ENCODE results near the gene ETV3.
"Not testable (repeated sequence)": the region's sequence is repeated elsewhere in the genome, so short reads cannot be mapped to it uniquely, and the experiment has no call there.

Gene ETV3
- 193 reads per million, percentile 92 among the genes with 10 or more reads in this experiment for total RNA-seq

DNA sequence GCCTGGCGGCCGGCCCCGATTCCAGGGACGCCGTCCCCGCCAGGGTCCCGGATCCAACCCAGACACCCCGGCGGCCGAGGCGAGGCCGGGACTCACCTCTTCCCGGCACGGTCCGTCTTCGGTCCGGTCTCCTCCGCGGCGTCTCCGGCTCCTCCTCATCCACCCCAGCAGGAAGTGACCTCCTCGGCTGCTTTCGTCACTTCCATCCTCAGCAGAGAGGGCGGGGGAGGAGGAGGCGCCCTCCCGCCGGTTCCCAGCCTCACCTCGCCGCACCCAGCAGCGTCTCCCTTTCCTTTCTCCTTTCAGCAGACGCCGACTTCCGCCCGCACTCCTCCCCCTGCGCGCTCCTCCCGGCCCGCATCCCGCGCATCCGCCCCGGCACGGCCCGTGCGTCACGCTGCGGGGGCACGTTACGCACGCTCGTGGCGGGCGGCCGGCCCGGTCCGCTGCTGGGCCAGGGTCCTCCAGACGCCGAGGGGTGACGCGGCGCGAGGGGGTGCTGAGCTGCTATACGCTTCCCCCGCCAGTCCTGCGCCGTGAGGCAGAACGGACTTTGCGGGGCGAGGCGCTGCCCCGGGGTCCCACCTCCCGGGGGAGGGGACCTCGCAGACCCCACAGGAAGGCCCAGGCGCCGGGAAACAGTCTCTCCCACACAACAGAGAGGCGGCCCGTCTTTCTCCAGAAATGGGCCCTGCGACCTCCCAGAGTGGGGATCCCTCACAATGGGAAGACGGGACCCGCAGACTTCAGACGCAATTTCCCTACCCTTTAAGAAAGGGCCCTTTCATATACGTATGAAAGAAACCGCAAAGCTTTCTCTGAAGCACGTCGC is at the start of gene ETV3:
Gene ETV3, minus strand, starts transcription at position 176 of the 832 bp plus-strand sequence. CDS start 2,043 bp downstream, outside the sequence.
- DNase-seq: peak; percentile 82

DNA sequence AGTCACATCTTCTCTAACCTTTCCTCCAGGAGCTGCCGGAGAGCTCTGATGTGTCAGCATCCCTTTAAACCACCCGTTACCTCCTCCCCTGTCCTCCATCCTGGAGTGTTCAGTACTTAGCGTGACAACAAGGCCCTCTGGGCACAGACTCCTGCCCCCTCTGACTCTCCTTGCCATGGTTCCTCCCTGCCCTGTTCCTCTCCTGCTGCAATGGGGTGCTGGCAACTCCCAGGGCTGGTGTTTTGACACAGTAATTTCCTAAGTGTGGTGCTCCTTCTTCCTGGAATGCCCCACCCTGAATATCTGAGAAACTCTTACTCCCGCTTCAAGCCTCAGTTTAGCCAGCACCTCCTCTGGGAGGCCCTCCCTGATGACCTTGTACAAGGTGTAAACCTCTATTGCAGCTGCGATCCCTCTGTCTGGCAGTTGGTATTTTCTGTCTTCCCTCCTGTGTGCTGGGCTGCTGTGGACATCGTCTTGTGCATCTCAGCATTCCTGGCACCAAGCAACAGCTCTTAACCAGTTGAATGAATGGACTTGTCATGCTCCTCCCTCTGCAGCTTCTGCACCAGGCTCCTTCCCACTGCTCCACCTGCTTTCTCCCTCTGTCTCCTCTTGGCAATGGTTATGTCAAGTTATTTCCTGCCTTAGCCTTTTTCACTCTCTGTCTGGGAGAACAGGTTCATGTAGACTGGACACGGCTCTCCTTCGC is 48.2 kb upstream of the ETV3 start:
- DNase-seq: no peak

DNA sequence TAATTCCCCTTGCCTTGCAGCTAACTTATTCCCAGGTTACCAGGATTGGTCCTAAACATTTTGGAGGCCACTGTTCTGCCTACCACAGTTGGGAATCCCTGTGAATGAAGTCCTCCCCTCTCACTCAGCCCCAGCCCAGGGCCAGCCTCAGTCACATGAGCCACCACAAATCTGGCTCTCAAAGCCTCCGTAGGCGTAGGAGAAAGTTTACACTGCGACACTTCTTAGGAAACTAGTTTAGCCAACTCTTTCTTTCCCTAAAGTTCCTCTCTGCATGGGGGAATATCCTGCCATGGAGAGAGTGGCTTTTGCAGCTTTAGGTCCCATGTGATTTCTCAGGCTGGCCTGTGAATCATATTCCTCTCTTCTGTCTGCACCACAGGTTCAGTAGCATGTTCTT is 45.7 kb upstream of the ETV3 start:
- DNase-seq: no peak

DNA sequence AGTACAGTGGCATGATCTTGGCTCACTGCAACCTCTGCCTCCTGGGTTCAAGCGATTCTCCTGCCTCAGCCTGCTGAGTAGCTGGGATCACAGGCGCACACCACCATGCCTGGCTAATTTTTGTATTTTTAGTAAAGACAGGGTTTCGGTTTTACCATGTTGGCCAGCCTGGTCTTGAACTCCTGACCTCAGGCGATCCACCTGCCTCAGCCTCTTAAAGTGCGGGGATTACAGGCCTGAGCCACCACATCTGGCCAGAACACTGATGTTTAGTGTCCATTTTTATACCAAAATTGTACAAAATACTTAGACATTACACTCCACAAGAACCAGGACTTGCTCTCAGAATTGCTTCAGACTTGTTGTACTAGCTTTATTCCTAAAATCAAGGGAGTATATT is 44.2 kb upstream of the ETV3 start:
- not testable (repeated sequence) for DNase-seq

DNA sequence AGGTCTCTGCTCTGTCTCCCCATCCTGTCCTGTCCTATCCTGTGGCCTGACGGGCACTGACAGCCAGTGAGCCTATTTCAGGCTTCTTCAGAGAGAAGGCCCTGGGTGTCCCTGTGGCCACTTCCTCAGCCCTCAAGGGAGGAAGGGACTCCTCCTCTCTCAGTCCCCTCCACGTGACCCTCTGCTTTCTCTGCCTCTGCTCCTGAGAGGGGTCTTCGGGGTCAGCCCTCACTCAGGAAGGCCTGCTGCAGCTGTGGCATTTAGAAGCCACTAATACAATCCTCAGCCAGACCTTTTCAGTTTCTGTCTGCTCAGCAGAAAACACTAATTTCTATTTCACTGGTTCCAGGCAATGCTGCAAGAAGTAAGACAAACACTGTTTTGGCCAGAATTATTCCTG is 43.6 kb upstream of the ETV3 start:
- no peak for DNase-seq

DNA sequence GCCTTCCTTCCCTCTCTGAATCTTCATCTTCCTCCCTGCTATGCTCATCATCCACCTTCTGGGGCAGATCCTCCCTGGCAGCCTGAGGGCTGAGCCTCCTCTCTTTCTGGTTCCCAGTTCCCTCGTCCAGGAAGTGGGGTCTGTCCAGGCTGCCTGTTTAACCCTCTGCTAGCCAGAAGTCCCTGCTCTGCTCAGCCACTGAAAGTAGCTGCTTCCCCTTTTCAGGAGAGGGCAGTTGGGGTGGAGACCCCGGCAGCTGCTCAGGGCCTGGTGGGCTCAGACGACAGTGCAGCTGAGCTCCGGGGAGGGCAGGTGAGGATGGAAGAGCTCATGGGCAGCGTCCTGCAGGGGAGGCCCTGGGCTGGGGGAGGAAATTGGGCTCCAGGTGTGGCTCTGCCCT is 43.1 kb upstream of the ETV3 start:
- DNase-seq: no peak

DNA sequence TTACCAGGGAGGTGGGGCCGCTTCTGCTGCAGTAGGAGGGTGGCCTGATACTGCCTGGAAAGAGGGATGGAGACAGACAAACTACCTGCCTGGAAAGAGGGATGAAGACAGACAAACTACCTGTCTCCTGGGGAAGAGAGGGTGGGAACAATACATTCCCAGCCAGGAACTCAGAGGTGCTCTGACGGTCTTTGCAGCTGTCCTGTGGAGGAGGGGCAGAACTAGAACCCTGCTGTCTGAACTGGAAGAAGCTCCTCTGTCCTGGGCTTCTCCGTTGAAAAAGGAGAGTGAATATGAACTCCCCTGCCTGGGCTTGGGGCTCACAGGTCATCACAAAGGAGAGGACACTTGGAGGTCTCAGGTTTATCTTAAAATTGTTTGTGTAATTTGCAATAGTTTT is 40.3 kb upstream of the ETV3 start:
- no peak for DNase-seq

DNA sequence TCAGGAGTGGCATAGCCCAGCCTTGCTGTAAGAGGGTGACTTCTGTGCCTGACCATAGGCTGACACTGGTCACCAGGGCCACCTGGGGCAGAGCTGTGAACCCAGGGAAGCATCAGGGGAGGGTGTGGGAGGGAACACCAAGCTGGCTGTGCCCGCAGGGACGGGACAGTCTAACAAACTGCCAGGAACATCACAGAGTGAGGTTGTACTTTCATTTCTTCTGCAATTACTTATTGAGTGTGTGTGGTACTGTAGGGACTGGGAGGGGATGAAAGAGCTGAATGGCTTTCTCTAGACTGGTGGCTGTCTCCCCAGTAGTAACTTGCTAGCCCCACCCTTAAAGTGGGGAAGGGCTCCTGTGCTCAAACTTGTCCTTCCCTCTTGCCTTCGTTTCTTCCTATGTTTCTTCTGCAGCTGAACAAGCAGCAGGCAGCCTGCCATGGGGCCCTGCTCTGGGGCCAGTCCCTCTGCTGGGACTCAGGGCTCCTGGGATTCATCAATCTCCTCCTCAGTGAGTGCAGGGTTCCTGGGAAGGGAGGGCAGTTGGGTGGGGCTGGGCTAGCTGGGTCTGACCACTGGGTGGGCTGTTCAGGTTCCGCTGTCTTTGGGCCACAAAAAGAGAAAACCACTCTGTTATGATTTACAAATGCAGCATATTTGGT is 39.7 kb upstream of the ETV3 start:
- DNase-seq: no peak

DNA sequence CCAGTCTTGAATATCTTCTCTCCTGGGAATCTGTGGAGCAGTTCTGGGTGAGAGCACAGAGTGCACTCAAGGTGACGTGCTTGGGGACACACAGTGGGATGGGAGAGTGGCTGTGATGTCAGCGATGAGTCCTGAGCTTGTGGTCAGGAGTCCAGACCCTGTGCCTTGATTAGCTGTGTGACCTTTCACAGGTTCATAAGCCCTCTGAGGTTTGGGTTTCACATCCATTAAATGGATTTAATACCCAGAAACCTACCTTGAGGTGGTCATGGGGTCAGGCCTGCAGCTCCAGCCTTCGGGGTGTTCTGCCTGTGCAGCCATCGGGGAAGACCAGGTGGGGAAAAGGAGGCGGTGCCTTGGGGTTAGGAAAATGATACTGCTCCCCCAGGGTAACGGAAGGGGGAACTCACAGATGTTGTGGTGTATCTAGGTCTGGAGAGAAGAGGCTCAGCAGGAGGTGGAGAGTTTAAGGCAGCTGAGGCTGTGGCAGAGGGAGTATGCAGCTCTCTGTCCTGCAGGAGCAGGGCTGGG is 38.5 kb upstream of the ETV3 start:
- no peak for DNase-seq

DNA sequence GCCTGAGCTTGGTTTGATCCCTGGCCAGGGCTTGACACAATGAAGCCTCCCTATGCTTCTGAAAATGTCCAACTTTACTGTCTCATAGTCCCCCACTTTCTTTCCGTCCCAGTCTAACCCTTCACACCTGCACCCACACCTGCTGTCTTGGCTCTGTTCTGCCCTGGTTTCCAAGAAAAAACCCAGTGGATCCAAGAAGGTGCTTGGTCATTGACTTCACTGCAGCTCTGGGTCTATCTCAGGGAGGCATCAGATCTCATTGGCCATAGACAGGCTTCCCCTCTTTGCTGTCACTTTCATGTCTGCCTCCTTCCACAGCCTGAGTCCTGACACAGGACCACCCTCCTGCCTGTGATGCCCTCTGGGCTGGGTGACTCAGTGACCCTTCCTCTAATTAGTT is 37.8 kb upstream of the ETV3 start:
- DNase-seq: no peak

DNA sequence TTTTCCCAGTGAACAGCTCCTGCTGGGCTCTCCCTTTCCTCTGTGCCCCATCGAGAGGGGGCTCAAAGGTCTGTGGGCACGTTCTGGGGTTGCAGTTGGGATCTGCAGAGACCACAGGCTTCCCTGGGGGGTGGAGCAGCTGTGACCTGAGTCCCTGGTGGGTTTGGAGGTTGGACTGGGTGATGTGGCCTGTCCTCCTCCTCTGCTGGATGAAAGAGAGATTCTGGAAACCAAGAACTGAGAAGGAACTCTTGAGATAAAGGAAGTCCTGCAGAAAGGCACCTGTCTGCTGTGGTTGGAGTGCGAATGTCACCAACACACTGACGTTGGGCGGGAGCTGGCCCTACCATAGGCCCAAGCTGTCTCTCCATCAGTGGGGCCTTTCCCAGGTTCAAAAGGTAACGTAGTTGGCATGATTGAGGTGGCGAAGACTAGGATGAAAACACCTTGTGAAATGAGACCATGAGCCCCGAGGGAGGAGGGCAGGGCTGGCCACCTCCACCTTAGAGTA is 35.8 kb upstream of the ETV3 start:
- DNase-seq: no peak

DNA sequence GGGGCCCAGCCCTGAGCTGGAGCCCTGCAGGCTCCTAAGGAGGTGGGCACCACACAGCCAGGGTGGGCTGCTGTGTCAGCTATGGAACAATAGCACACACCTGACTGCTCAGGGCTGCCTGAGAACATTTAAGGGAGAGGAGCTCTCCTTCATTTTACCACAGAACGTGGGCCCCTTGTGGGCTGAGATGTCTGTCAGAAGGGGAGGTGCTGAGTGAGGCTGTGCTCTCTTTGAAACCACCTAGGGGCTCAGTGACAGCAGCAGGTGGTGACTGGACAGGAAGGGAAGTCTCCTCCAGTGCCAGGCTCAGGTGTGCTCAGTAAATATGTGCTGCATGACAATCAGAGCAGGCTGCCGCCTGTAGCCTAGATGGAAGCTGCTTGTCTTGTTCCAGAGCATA is 35.0 kb upstream of the ETV3 start:
- DNase-seq: not testable (repeated sequence)

DNA sequence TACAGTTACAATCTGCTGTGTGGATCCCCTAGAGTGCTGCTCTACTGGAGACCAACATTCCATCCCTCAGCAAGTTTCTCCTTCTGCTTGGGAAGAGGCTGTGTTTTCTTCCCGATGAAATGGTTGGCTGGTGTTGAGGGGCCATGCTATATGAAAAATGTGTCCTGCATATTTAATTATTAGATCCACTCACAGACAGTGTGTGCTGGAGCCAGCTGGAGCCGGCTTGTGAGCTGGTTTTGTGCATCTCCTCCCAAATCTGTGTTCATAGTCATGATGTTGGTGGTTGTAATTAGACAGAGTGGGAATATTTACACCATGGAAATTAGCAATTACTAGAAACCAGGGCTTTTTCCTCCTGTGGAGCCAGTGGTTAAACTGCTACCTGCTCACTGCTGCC is 34.4 kb upstream of the ETV3 start:
- not testable (repeated sequence) for DNase-seq

DNA sequence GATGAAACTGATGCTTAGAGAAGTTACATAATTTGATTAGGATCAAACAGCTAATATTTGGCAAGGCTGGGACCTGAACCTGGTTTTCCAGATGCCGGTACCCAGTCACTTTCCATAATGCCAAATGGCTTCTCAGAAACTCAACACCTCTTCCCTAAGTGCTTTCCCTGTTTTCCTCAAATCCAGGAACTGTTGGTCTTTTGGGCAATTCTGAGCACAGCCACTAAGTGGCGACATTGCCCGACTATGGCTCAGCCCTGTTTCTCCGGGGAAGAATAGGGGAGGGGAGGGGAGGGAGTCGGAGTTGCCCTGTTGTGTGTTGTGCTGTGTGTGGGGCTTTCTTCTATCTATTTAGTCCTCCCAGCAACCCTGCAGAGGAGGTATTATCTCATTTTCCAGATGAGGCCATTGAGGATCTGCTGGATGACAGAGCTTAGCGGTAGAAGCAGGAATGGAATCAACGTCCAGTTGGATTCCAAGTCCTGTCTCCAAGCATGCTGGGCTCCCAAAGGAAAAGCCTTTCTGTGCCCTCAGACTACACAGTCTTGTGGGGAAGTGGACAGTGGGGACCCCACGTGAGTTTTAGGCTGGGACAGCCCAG is 33.8 kb upstream of the ETV3 start:
- not testable (repeated sequence) for DNase-seq

DNA sequence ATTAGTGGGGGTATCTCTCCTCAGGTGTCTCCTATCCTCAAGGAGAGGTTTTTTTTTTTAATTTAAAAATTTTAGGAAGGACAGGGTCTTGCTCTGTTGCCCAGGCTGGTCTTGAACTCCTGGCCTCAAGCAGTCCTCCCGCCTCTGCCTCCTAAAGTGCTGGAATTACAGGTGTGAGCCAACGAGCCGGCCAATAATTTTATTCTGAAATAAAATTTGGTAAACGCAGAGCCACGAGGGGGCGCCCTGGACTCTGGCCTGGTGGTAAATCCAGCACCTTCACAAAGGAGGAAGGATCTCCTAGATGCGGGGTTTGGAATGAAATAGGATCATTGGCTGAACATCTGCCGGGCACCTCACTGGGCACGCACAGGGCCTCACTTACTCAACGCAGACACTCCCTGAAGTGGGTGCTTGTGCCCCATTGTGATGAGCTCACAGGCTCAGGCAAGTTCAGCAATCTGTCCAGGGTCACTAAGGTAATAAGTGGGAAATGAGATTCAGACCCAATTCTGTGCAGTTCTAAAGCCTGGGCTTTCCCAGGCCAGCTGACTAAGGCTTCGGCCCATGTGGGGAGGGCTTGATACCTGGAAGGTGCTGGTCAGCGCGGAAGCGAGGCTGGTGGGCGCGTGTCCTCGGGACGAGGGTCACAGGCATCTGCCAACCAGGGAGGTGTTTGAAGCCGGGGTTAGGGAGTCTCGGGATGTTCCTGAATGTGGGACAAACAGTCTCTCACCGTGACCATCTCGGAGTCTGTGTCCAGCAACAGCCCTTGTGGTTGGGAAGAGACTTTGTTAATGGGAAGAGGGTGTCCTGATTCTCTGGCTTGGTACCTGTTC is 32.7 kb upstream of the ETV3 start:
- DNase-seq: peak; percentile 24

DNA sequence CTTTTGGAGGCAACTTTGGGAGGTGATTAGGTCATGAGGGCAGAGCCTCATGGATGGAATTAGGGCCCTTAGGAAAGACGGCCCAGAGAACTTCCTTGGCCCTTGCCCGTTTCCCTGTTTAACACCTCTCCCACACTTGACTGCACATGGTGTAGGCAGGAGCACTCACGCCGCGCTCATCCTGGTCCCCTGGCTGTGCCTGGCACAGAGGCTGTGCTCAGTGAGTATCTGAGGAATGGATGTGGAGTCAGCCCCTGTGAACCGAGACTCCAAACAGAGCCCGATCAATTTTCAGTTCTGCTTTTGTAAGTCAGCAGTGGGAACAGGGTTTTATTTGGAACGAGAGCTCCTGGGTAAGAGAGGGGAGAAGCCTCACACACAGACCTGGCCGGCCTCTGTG is 29.8 kb upstream of the ETV3 start:
- no peak for DNase-seq

DNA sequence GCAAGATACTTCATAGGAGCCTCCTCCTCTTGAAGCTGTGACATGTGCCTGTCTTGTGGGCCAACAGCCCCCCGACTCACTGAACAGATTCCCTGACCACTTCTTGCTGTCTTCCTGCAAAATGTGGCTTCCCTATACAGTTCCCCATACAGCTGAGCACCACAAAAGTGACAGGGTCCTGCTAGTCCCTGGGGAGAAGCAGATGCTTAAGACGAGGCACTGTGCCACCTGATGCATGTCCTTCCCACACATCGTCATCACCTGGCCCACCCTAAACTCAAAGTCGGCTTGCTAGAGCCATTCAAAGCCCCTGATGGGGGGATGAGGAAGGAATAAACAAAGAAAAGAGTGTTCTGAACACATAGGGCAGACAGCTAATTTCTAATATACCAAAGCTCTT is 29.2 kb upstream of the ETV3 start:
- no peak for DNase-seq

DNA sequence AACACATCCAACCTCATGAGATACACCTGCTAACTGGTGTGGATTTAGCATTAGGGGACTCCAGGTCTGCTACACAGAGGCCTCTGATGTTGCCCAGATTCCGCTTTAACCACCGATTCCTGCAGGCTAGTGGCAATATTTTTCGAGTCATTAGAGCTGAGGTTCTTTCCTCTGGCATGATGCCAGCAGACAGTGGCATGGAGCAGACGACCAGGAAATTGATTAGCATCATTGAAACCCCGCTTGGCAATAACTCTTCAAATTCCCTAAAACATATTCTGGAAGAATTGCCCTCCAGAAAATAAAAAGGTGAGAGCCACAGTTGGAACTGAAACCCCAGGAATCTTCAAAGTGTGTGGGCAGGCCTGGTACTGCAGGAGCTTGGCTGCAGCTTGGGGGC is 28.4 kb upstream of the ETV3 start:
- DNase-seq: no peak

DNA sequence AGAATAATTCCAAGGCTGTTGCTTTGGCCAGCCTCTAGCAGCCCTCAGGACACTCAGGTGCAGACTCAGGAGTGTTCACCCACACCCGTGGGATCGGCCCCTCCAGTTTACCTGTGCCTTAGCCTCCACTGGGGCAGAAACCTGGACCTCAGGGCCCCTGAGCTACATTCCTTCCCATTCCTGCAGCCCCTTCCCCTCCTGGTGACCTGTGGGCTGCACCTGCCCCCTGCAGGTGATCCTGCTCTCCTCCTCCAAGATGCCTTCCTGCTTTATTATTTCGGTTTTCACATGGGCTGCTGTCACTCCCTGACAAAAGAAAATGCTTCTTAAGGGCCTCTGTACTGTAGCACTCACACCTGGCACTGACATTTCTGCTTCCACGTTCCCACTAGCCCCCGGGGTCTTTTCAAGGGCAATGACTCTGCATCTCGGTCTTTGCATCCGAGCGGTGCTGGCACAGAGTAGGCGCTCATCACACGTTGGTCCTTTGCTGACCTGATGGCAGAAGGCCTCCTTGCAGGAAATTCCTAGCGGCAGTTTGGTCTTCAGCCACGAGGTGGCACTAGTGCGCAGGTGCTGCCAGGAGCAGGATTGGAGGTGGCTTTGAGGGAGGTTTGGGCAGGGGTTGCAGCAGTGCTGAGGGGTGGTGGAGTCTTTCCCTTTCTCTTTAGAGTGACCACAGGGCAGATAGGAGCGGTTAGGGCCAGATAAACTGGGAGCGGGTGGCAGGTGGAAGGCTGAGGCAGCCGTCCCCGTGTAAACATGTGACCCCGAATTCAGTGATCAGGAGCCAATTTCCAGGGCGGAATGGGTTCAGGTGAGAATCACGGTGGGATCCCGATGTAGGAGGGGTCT is 25.3 kb upstream of the ETV3 start:
- DNase-seq: peak; percentile 62

DNA sequence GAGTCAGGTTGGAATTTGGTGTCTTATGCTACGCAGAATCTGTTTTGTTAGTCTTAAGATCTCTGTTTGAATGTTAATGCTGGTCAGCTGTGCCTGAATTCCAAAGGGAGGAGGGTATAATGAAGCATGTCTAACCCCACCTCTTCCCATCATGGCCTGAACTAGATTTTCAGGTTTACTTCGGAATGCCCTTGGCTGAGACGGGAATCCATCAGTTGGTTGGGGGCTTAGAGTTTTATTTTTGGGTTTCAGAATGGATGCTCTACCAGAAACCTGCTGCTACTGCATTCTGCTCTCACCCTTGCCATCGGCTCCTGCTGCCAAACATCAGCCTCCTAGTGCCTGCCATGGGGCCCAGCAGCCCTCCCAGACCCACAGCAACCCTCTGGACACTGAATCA is 24.1 kb upstream of the ETV3 start:
- no peak for DNase-seq

DNA sequence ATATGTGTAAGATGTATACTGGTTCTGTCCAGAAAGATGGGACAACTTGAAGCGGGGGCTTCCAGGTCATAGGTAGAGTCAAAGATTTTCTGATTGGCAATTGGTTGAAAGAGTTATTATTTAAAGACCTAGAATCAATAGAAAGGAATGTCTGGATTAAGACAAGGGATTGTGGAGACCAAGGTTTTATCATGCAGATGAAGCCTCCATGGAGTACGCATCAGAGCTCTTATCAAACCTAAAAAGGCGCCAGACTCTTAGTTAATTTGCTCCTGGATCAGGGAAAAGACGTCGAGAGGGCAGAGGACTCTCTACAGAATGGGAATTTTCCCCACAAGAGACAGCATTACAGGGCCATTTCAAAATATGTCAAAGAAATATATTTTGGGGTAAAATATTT is 23.7 kb upstream of the ETV3 start:
- DNase-seq: no peak

Data from effector CD4-positive, alpha-beta T cell (primary cell).